ENCODE results near the gene SNW1. TPM values are rescaled to one million over a fixed set of nuclear protein-coding genes. Genes with fewer than 3 reads are reported as not detected.

Gene SNW1
- total RNA-seq, 4 donors from 2014 or later: 46.7 to 62.8 (median 58.0) TPM

GRCh38 chr14:77691259-77691658 lies 69.7 kb downstream of the SNW1 start:
- H3K4me3 ChIP-seq (ENCODE audit: low read depth, poor library complexity, severe bottlenecking): no peak overlapping the region
- no peak for DNase-seq (ENCODE audit: low spot score in 2 of 2)
- WGBS, 2 donors: 94 to 96% methylated on average over 2 of the region's 2 CpGs
- intact Hi-C loops (cut with DNase I; ENCODE audit: low total_unique reads): no loop called here
- TF ChIP-seq POLR2A (IDR thresholded peaks at IDR 0.05) (no peak), CTCF (IDR thresholded peaks at IDR 0.05) (no peak)

GRCh38 chr14:77682158-77682553 lies 78.8 kb downstream of the SNW1 start:
- 10 to 12% methylated on average over 1 of the region's 1 CpG for WGBS, 2 donors
- no peak overlapping the region for H3K4me3 ChIP-seq (ENCODE audit: low read depth, poor library complexity, severe bottlenecking)
- intact Hi-C loops (cut with DNase I; ENCODE audit: low total_unique reads): no loop called here
- no peak for TF ChIP-seq CTCF (IDR thresholded peaks at IDR 0.05)
- TF ChIP-seq POLR2A (IDR thresholded peaks at IDR 0.05): no peak
- no peak for DNase-seq (ENCODE audit: low spot score in 2 of 2)

GRCh38 chr14:77681196-77682157 lies 79.5 kb downstream of the SNW1 start:
- TF ChIP-seq POLR2A (IDR thresholded peaks at IDR 0.05) (no peak), CTCF (IDR thresholded peaks at IDR 0.05) (no peak)
- WGBS, 2 donors: 65 to 87% methylated on average over 7 of the region's 7 CpGs
- DNase-seq (ENCODE audit: low spot score in 2 of 2): no peak
- intact Hi-C loops (cut with DNase I; ENCODE audit: low total_unique reads): no loop called here
- no peak overlapping the region for H3K4me3 ChIP-seq (ENCODE audit: low read depth, poor library complexity, severe bottlenecking)

- H3K4me3 ChIP-seq (ENCODE audit: low read depth, poor library complexity, severe bottlenecking): no peak overlapping the region
- intact Hi-C loops (cut with DNase I; ENCODE audit: low total_unique reads): no loop called here
- TF ChIP-seq CTCF (IDR thresholded peaks at IDR 0.05) (no peak), POLR2A (IDR thresholded peaks at IDR 0.05) (no peak)
- no peak for DNase-seq (ENCODE audit: low spot score in 2 of 2)
- WGBS, 2 donors: 89 to 95% methylated on average over 8 of the region's 8 CpGs
Measured at GRCh38 chr14:77674931-77675330, 86.0 kb downstream of the SNW1 start.

GRCh38 chr14:77673193-77673592 lies 87.8 kb downstream of the SNW1 start:
- intact Hi-C loops (cut with DNase I; ENCODE audit: low total_unique reads): no loop called here
- H3K4me3 ChIP-seq (ENCODE audit: low read depth, poor library complexity, severe bottlenecking): no peak overlapping the region
- no peak for DNase-seq (ENCODE audit: low spot score in 2 of 2)
- no peak for TF ChIP-seq POLR2A (IDR thresholded peaks at IDR 0.05)
- TF ChIP-seq CTCF (IDR thresholded peaks at IDR 0.05): no peak

Other genes with a start within 250 kb of the SNW1 start
- 10 to 100 TPM; 18.4 to 31.8 (median 22.1) TPM for gene SPTLC2, start 144.5 kb downstream of the SNW1 start, total RNA-seq
- 10 to 100 TPM; 10.7 to 15.8 (median 14.9) TPM for gene ALKBH1, start 53.1 kb downstream of the SNW1 start, total RNA-seq
- gene SLIRP, start 53.1 kb downstream of the SNW1 start, total RNA-seq: 100 to 1,000 TPM in 3 of 4 donors, 10 to 100 TPM in 1; 87.1 to 309 (median 107) TPM
- 1 to 10 TPM; 5.7 to 8.5 (median 6.4) TPM for gene ADCK1, start 39.0 kb upstream of the SNW1 start, total RNA-seq

Data from lower leg skin (tissue), 4 donors.